IPS DF 4.7 (cell line): Measurements from ENCODE around the gene ZNF333.
"Not testable (repeated sequence)": the region's sequence is repeated elsewhere in the genome, so short reads cannot be mapped to it uniquely, and the experiment has no call there.

Experiments
- DNase-seq: peaks from one replicate; pipeline ENCODE4 v3.0.0-alpha.2; 2013; ENCODE audit warnings: low spot score; ENCODE audit errors: extremely low read depth

The ZNF333 gene

GRCh38 chr19:14768001-14768400 is 78.2 kb downstream of the ZNF333 start:
- no peak for DNase-seq

- no peak for DNase-seq
Measured at GRCh38 chr19:14769201-14769600, 79.4 kb downstream of the ZNF333 start.

GRCh38 chr19:14770136-14770535 is 80.3 kb downstream of the ZNF333 start:
- DNase-seq: no peak

GRCh38 chr19:14770944-14771839 is 81.3 kb downstream of the ZNF333 start:
- no peak for DNase-seq

- no peak for DNase-seq
Measured at GRCh38 chr19:14772467-14772866, 82.6 kb downstream of the ZNF333 start.

GRCh38 chr19:14772995-14773394 is 83.1 kb downstream of the ZNF333 start:
- DNase-seq: no peak

GRCh38 chr19:14773722-14774121 is 83.9 kb downstream of the ZNF333 start:
- not testable (repeated sequence) for DNase-seq

- DNase-seq: no peak
Measured at GRCh38 chr19:14774373-14774772, 84.5 kb downstream of the ZNF333 start.

GRCh38 chr19:14775326-14775725 is 85.5 kb downstream of the ZNF333 start:
- DNase-seq: not testable (repeated sequence)

- DNase-seq: no peak
Measured at GRCh38 chr19:14775869-14776586, 86.2 kb downstream of the ZNF333 start.

GRCh38 chr19:14777645-14778044 is 87.8 kb downstream of the ZNF333 start:
- not testable (repeated sequence) for DNase-seq

- DNase-seq: not testable (repeated sequence)
Measured at GRCh38 chr19:14778110-14778845, 88.4 kb downstream of the ZNF333 start, which contains the start of gene ADGRE2. ADGRE2 (minus strand) TSS chr19:14778560; CDS start chr19:14776756, 1,804 bp downstream.

- no peak for DNase-seq
Measured at GRCh38 chr19:14779151-14779550, 89.3 kb downstream of the ZNF333 start.

- DNase-seq: not testable (repeated sequence)
Measured at GRCh38 chr19:14780622-14781225, 90.9 kb downstream of the ZNF333 start.

- not testable (repeated sequence) for DNase-seq
Measured at GRCh38 chr19:14781713-14782536, 92.1 kb downstream of the ZNF333 start.

GRCh38 chr19:14782626-14783409 is 93.0 kb downstream of the ZNF333 start:
- DNase-seq: no peak
